SK-N-SH (cell line): ENCODE measurements around the gene NHLRC3. TPM values are rescaled to one million over a fixed set of nuclear protein-coding genes. Genes with fewer than 3 reads are reported as not detected.

Experiments used
- CTCF ChIA-PET: fragments of 300-600, 350-600 bp; formaldehyde crosslinking; extraction: SDS; loops from one replicate; lab custom pipeline; 2021; lab: Yijun Ruan, JAX
- POLR2A ChIA-PET: fragments of 350-600 bp; sonication (Branson Sonifier 250); formaldehyde crosslinking; extraction: SDS; loops from one replicate; lab custom pipeline; 2020; ENCODE audit warnings: antibody characterized with exemption, inconsistent platforms; lab: Yijun Ruan, JAX
- DNase-seq: peaks from one replicate; pipeline ENCODE4 v3.0.0; 2012
- H2AFZ ChIP-seq: fragments of 200-600 bp; sonication (generic); 2 replicates; pipeline ENCODE4 v1.8.1; 2016; ENCODE audit warnings: antibody characterized with exemption, mild to moderate bottlenecking, low read depth
- H3F3A ChIP-seq: fragments of 200-600 bp; sonication (generic); replicated peaks from 2 replicates; pipeline ENCODE3; 2016; ENCODE audit warnings: antibody characterized with exemption, mild to moderate bottlenecking; ENCODE audit not compliant: insufficient read depth
- H3K27ac ChIP-seq, 2 experiments: fragments of 200-500 bp in 1 of 2; fragments of 200-600 bp in 1 of 2; sonication (Bioruptor generic) in 1 of 2; sonication (generic), shearing (Covaris generic) in 1 of 2; 2 replicates each; pipeline versions ENCODE4 v1.5.1 to v1.6.1; 2014 to 2016; ENCODE audit warnings: low read depth in 2 of 2, inconsistent platforms in 1 of 2, low read length in 1 of 2, mild to moderate bottlenecking in 1 of 2, mixed read lengths in 1 of 2
- H3K27me3 ChIP-seq: fragments of 200-600 bp; sonication (generic), shearing (Covaris generic); 2 replicates; pipeline ENCODE4 v1.6.1; 2016; ENCODE audit warnings: mixed run types; ENCODE audit not compliant: insufficient read depth
- H3K36me3 ChIP-seq, 2 experiments: fragments of 200-500 bp in 1 of 2; fragments of 200-600 bp in 1 of 2; sonication (Bioruptor generic) in 1 of 2; sonication (generic) in 1 of 2; replicated peaks in 1 of 2; 2 replicates each; pipeline versions ENCODE3 to v1.5.1; 2014 to 2016; ENCODE audit warnings: low read length in 1 of 2, mild to moderate bottlenecking in 1 of 2; ENCODE audit not compliant: insufficient read depth in 2 of 2, control insufficient read depth in 1 of 2
- H3K4me1 ChIP-seq, 2 experiments: fragments of 200-500 bp in 1 of 2; fragments of 200-600 bp in 1 of 2; sonication (Bioruptor generic) in 1 of 2; sonication (generic), shearing (Covaris generic) in 1 of 2; 2 replicates each; pipeline versions ENCODE4 v1.5.1 to v1.6.1; 2014 to 2016; ENCODE audit warnings: low read depth in 1 of 2, low read length in 1 of 2, mixed run types in 1 of 2; ENCODE audit not compliant: insufficient read depth in 2 of 2, control insufficient read depth in 1 of 2
- H3K4me2 ChIP-seq: fragments of 200-600 bp; sonication (generic), shearing (Covaris generic); 2 replicates; pipeline ENCODE4 v1.6.1; 2017; ENCODE audit warnings: mixed run types
- H3K4me3 ChIP-seq, 2 experiments: fragments of 200-500 bp in 1 of 2; fragments of 200-600 bp in 1 of 2; sonication (Bioruptor generic) in 1 of 2; sonication (generic), shearing (Covaris generic) in 1 of 2; 2 replicates each; pipeline versions ENCODE4 v1.5.1 to v1.8.1; 2014 to 2016; ENCODE audit warnings: low read depth in 2 of 2, inconsistent platforms in 1 of 2, low read length in 1 of 2, mild to moderate bottlenecking in 1 of 2, mixed read lengths in 1 of 2, moderate library complexity in 1 of 2
- H3K79me2 ChIP-seq: fragments of 200-600 bp; sonication (generic); 2 replicates; pipeline ENCODE4 v1.8.1; 2017; ENCODE audit warnings: mild to moderate bottlenecking; ENCODE audit not compliant: insufficient read depth
- H3K9ac ChIP-seq: fragments of 200-600 bp; sonication (generic); 2 replicates; pipeline ENCODE4 v1.6.1; 2017; ENCODE audit warnings: mixed run types
- H3K9me2 ChIP-seq: fragments of 200-600 bp; sonication (generic); 2 replicates; pipeline ENCODE4 v1.6.1; 2017; ENCODE audit warnings: mixed run types
- H3K9me3 ChIP-seq: fragments of 200-600 bp; sonication (generic); 2 replicates; pipeline ENCODE4 v1.6.1; 2017; ENCODE audit warnings: mixed run types, mild to moderate bottlenecking, moderate library complexity
- H4K20me1 ChIP-seq: fragments of 200-600 bp; sonication (generic); 2 replicates; pipeline ENCODE4 v1.6.1; 2017; ENCODE audit warnings: mild to moderate bottlenecking, mixed run types; ENCODE audit not compliant: insufficient read depth
- CTCF ChIP-seq: fragments of 200-600 bp; sonication (generic); IDR thresholded peaks from 2 replicates; pipeline ENCODE4 v1.6.1; 2017; ENCODE audit warnings: antibody characterized with exemption, mild to moderate bottlenecking, moderate library complexity
- EZH2phosphoT487 ChIP-seq: fragments of 200-600 bp; sonication (generic); IDR thresholded peaks from 2 replicates; pipeline ENCODE4 v1.6.1; 2017; ENCODE audit warnings: low read depth, mixed run types, mild to moderate bottlenecking, antibody characterized with exemption, moderate library complexity, borderline replicate concordance
- FOXJ3 ChIP-seq: sonication (generic); formaldehyde crosslinking; IDR thresholded peaks from 2 replicates; pipeline ENCODE4 v1.5.1; 2020; ENCODE audit warnings: mild to moderate bottlenecking, missing genetic modification reagents
- FOXM1 ChIP-seq: IDR thresholded peaks from 2 replicates; pipeline ENCODE4 v1.4.0; 2012; ENCODE audit warnings: low read depth, mild to moderate bottlenecking
- GABPA ChIP-seq: IDR thresholded peaks from 2 replicates; pipeline ENCODE4 v1.4.0; 2012; ENCODE audit warnings: low read depth, mild to moderate bottlenecking
- IRF3 ChIP-seq: fragments of 150-350 bp; IDR thresholded peaks from 2 replicates; pipeline ENCODE4 v1.6.1; 2016; ENCODE audit warnings: mild to moderate bottlenecking, low read depth, low read length
- JUND ChIP-seq: IDR thresholded peaks from 2 replicates; pipeline ENCODE4 v1.4.0; 2012
- MAX ChIP-seq: IDR thresholded peaks from 2 replicates; pipeline ENCODE4 v1.4.0; 2012; ENCODE audit warnings: low read depth
- MEF2A ChIP-seq: IDR thresholded peaks from 2 replicates; pipeline ENCODE4 v1.4.0; 2012; ENCODE audit warnings: low read depth, borderline replicate concordance
- MXI1 ChIP-seq: IDR thresholded peaks from 2 replicates; pipeline ENCODE4 v1.6.1; 2012; ENCODE audit warnings: mild to moderate bottlenecking, low read depth, low read length, improper control_type of control experiment
- RCOR1 ChIP-seq: fragments of 150-350 bp; IDR thresholded peaks from 2 replicates; pipeline ENCODE4 v1.6.1; 2017; ENCODE audit warnings: antibody characterized with exemption, low read length
- REST ChIP-seq: IDR thresholded peaks from 2 replicates; pipeline ENCODE4 v1.6.1; 2012; ENCODE audit warnings: mild to moderate bottlenecking, low read depth, low read length, moderate library complexity
- RFX5 ChIP-seq: IDR thresholded peaks from 2 replicates; pipeline ENCODE4 v1.6.1; 2012; ENCODE audit warnings: mild to moderate bottlenecking, improper control_type of control experiment, low read length
- TEAD4 ChIP-seq: IDR thresholded peaks from 2 replicates; pipeline ENCODE4 v1.4.0; 2012; ENCODE audit warnings: mild to moderate bottlenecking, borderline replicate concordance; ENCODE audit not compliant: insufficient read depth
- USF2 ChIP-seq: fragments of 150-350 bp; IDR thresholded peaks from 2 replicates; pipeline ENCODE4 v1.6.1; 2017; ENCODE audit warnings: antibody characterized with exemption, low read length, low read depth, borderline replicate concordance
- YY1 ChIP-seq: IDR thresholded peaks from 2 replicates; pipeline ENCODE4 v1.4.0; 2012; ENCODE audit warnings: low read depth, mild to moderate bottlenecking
- WGBS: methylation state at CpG from one replicate; pipeline ENCODE4 v1.1.6; 2017; ENCODE audit warnings: low lambda C conversion rate; 5-methylcytosine and 5-hydroxymethylcytosine counted together
- polyA plus RNA-seq, 3 experiments: library from polyadenylated mRNA; depleted of rRNA; stranded (reverse); fragments of >200 nt; gene quantifications; 2 replicates each; pipeline ENCODE4 v1.2.3, GENCODE V29; 2012

Gene NHLRC3
- polyA plus RNA-seq, 1 of the 3 experiments (the other 2 are of a cell fraction): 7.1 TPM

- no peak overlapping the region for H3K27ac ChIP-seq
- no peaks in the 10 kb centered on the region; the same call in 1 of the 2 replicates for H3K27me3 ChIP-seq
- H3K79me2 ChIP-seq: no peaks in the 10 kb centered on the region
- H2AFZ ChIP-seq: no peak overlapping the region
- H3K9me2 ChIP-seq: no peaks in the 10 kb centered on the region
- ChIA-PET CTCF (interaction anchor here (1.9 kb wide), 1 partner anchor 539 kb away, joined by 5 read pairs; no protein-coding TSS in a partner anchor), POLR2A (no interaction called here)
- H3K4me3 ChIP-seq: no peak overlapping the region
- H3K9me3 ChIP-seq: no peaks in the 10 kb centered on the region
- no peaks in the 10 kb centered on the region for H4K20me1 ChIP-seq
- no peak overlapping the region for H3K4me2 ChIP-seq
- H3K9ac ChIP-seq: no peak overlapping the region
- 0% methylated on average over 1 of the region's 2 CpGs for WGBS
- no peaks in the 10 kb centered on the region for H3K36me3 ChIP-seq
- TF ChIP-seq YY1 (no peak), EZH2phosphoT487 (no peak), GABPA (no peak), IRF3 (no peak), MXI1 (no peak)
- no peaks in the 10 kb centered on the region for H3K4me1 ChIP-seq
- no peak for DNase-seq
- no peaks in the 10 kb centered on the region for H3F3A ChIP-seq
Measured at GRCh38 chr13:39072842-39073241, 34.6 kb downstream of the NHLRC3 start.

GRCh38 chr13:39073983-39074382, 35.7 kb downstream of the NHLRC3 start:
- Histone ChIP-seq H3K36me3 (no peaks in the 10 kb centered on the region), H3K27me3 (no peaks in the 10 kb centered on the region; the same call in 1 of the 2 replicates), H3K9me2 (no peaks in the 10 kb centered on the region), H3F3A (no peaks in the 10 kb centered on the region), H3K4me1 (no peaks in the 10 kb centered on the region), H3K9ac (no peak overlapping the region), H3K4me2 (no peak overlapping the region), H3K79me2 (no peaks in the 10 kb centered on the region), H3K27ac (no peak overlapping the region), H2AFZ (no peak overlapping the region), H4K20me1 (no peaks in the 10 kb centered on the region), H3K9me3 (no peaks in the 10 kb centered on the region), H3K4me3 (no peak overlapping the region)
- 2% methylated on average over 2 of the region's 3 CpGs for WGBS
- TF ChIP-seq CTCF (no peak), FOXJ3 (CRISPR knock-in tag) (no peak), MEF2A (no peak), MAX (no peak), RCOR1 (no peak), JUND (no peak), RFX5 (no peak), FOXM1 (no peak), MXI1 (no peak), IRF3 (no peak), USF2 (no peak), EZH2phosphoT487 (no peak), TEAD4 (no peak), YY1 (no peak), REST (no peak)
- DNase-seq: no peak
- ChIA-PET POLR2A (no interaction called here), CTCF (no interaction called here)
